SU-DHL-6 (cell line): ENCODE data around the gene APOC1.

Experiments used
- H2AFZ ChIP-seq: fragments of 200-600 bp; sonication (generic); 2 replicates; pipeline ENCODE4 v1.6.1; 2014; ENCODE audit warnings: low read depth, mild to moderate bottlenecking, moderate library complexity, mixed read lengths, antibody characterized with exemption, low read length; ENCODE audit not compliant: severe bottlenecking
- H3F3A ChIP-seq: fragments of 200-600 bp; shearing (Covaris generic); 2 replicates; pipeline ENCODE4 v1.6.0; 2016; ENCODE audit warnings: antibody characterized with exemption, mild to moderate bottlenecking; ENCODE audit not compliant: insufficient read depth
- H3K27ac ChIP-seq: fragments of 200-600 bp; sonication (generic); 2 replicates; pipeline ENCODE4 v1.5.1; 2016; ENCODE audit warnings: low read depth, mild to moderate bottlenecking, low read length, moderate library complexity, mixed read lengths
- H3K27me3 ChIP-seq: fragments of 200-600 bp; sonication (generic), shearing (Covaris generic); 2 replicates; pipeline ENCODE4 v1.6.0; 2014; ENCODE audit warnings: mild to moderate bottlenecking, low read length
- H3K36me3 ChIP-seq: fragments of 200-600 bp; sonication (generic); 2 replicates; pipeline ENCODE4 v1.6.1; 2014; ENCODE audit warnings: mild to moderate bottlenecking, low read length, mixed read lengths
- H3K4me2 ChIP-seq: fragments of 300-600, 200-600 bp; shearing (Covaris generic), sonication (generic); 2 replicates; pipeline ENCODE4 v1.6.0; 2014; ENCODE audit warnings: low read length, low read depth, mild to moderate bottlenecking; ENCODE audit not compliant: poor library complexity, severe bottlenecking
- H3K4me3 ChIP-seq: fragments of 200-600 bp; sonication (generic); 2 replicates; pipeline ENCODE4 v1.5.1; 2014; ENCODE audit warnings: antibody characterized with exemption, low read length, mild to moderate bottlenecking, mixed read lengths; ENCODE audit not compliant: insufficient read depth, poor library complexity, severe bottlenecking
- H3K79me2 ChIP-seq: fragments of 200-600 bp; sonication (generic); 2 replicates; pipeline ENCODE4 v1.6.1; 2014; ENCODE audit warnings: mild to moderate bottlenecking, low read length, moderate library complexity; ENCODE audit not compliant: insufficient read depth
- H3K9ac ChIP-seq: fragments of 200-600 bp; sonication (generic); 2 replicates; pipeline ENCODE4 v1.7.0; 2014; ENCODE audit warnings: mild to moderate bottlenecking, low read length
- H3K9me2 ChIP-seq: fragments of 200-600 bp; sonication (generic); replicated peaks from 2 replicates; pipeline ENCODE4 v1.6.1; 2014; ENCODE audit warnings: low read length; ENCODE audit not compliant: insufficient read depth
- H3K9me3 ChIP-seq: fragments of 200-600 bp; sonication (generic); 2 replicates; pipeline ENCODE4 v1.6.1; 2014; ENCODE audit warnings: low read length, mixed read lengths; ENCODE audit not compliant: insufficient read depth
- H4K20me1 ChIP-seq: fragments of 200-600 bp; sonication (generic); 2 replicates; pipeline ENCODE4 v1.6.1; 2014; ENCODE audit warnings: low read depth, mild to moderate bottlenecking, antibody characterized with exemption, low read length, moderate library complexity, mixed read lengths
- CTCF ChIP-seq: fragments of 200-600 bp; sonication (generic); IDR thresholded peaks from one replicate; pipeline ENCODE4 v1.5.1; 2017; ENCODE audit warnings: antibody characterized with exemption, mild to moderate bottlenecking, low read length, moderate library complexity; ENCODE audit not compliant: insufficient read depth, poor library complexity, severe bottlenecking
- EZH2phosphoT487 ChIP-seq: fragments of 200-600 bp; sonication (generic), shearing (Covaris generic); conservative IDR thresholded peaks from 2 replicates; pipeline ENCODE4 v1.6.1; 2018; ENCODE audit warnings: mild to moderate bottlenecking, antibody characterized with exemption, low read length, moderate library complexity, mixed read lengths

The APOC1 gene

DNA sequence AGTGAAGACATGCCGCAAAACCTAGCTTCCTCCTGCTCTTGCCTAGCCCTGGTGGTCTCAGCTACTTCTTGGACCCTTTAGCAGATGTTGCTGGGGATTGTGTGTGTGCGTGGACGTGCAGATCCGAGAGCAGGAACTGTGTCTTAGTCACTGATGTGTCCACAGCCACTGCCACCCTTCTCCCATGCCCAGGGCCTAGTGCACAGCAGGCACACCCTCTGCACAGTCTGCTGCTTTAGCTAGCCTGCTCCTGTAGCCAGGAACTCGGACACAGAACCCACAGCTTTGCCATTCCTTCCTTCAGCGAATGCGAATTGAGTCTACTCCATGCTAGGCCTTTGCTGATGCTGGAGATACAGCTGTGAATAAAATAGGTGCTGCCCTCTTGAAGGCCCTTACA, 43.1 kb downstream of the APOC1 start:
- Histone ChIP-seq H3K4me3 (no peak overlapping the region), H3K27me3 (no peaks in the 10 kb centered on the region), H3K9me3 (no peaks in the 10 kb centered on the region), H3K4me2 (peak overlapping the region; percentile 74), H2AFZ (no peak overlapping the region), H3K36me3 (peaks cover 7% of the 10 kb centered on the region), H3K79me2 (peaks cover 80% of the 10 kb centered on the region), H3K9ac (peak overlapping the region; percentile 85), H3K27ac (peak overlapping the region; percentile 57), H3K9me2 (no peaks in the 10 kb centered on the region), H4K20me1 (no peaks in the 10 kb centered on the region), H3F3A (peaks cover 13% of the 10 kb centered on the region)
- TF ChIP-seq EZH2phosphoT487 (no peak), CTCF (no peak)

DNA sequence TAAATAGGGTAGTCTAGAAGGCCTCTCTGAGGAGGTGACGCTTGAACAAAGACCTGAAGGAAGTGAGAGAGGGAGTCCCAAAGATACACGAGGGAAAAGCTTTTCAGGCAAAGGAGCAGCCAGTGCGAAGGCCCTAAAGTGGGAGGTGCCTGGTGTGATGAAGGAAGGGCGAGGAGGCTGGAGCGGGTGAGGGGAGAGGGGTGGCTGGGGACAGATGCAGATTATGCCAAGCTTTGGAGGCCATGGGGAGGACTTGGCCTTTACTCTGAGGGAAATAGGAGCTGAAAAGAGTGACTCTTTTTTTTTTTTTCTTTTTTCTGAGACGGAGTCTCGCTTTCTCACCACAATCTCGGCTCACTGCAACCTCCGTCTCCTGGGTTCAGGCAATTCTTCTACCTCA, 43.7 kb downstream of the APOC1 start:
- Histone ChIP-seq H3K4me2 (peak overlapping the region; percentile 74), H3K27ac (peak overlapping the region; percentile 57), H3K9me3 (no peaks in the 10 kb centered on the region), H2AFZ (no peak overlapping the region), H3K79me2 (peaks cover 80% of the 10 kb centered on the region), H3K27me3 (no peaks in the 10 kb centered on the region), H3K4me3 (no peak overlapping the region), H3F3A (peaks cover 13% of the 10 kb centered on the region), H3K36me3 (peaks cover 7% of the 10 kb centered on the region), H3K9ac (peak overlapping the region; percentile 85), H3K9me2 (no peaks in the 10 kb centered on the region), H4K20me1 (no peaks in the 10 kb centered on the region)
- TF ChIP-seq CTCF (no peak), EZH2phosphoT487 (no peak)

- Histone ChIP-seq H3K36me3 (peaks cover 9% of the 10 kb centered on the region), H3K79me2 (peaks cover 77% of the 10 kb centered on the region), H3K9ac (peak overlapping the region; percentile 43; the same call in 1 of the 2 replicates), H3K9me3 (no peaks in the 10 kb centered on the region), H2AFZ (no peak overlapping the region), H3K27ac (peak overlapping the region; percentile 88), H3K4me2 (peak overlapping the region; percentile 53), H3K9me2 (no peaks in the 10 kb centered on the region), H3K4me3 (no peak overlapping the region), H3K27me3 (no peaks in the 10 kb centered on the region), H3F3A (peaks cover 13% of the 10 kb centered on the region), H4K20me1 (no peaks in the 10 kb centered on the region)
- TF ChIP-seq CTCF (no peak), EZH2phosphoT487 (no peak)
Measured at GRCh38 chr19:44959691-44960090, 45.3 kb downstream of the APOC1 start.
